HG03571 (cell line): ENCODE data around the gene ANKRD6.

Source experiments
- ATAC-seq: cut with Tn5 transposase; IDR thresholded peaks from one replicate; pipeline ENCODE4 v1.9.1; 2021; ENCODE audit not compliant: unreplicated experiment

Gene ANKRD6

DNA sequence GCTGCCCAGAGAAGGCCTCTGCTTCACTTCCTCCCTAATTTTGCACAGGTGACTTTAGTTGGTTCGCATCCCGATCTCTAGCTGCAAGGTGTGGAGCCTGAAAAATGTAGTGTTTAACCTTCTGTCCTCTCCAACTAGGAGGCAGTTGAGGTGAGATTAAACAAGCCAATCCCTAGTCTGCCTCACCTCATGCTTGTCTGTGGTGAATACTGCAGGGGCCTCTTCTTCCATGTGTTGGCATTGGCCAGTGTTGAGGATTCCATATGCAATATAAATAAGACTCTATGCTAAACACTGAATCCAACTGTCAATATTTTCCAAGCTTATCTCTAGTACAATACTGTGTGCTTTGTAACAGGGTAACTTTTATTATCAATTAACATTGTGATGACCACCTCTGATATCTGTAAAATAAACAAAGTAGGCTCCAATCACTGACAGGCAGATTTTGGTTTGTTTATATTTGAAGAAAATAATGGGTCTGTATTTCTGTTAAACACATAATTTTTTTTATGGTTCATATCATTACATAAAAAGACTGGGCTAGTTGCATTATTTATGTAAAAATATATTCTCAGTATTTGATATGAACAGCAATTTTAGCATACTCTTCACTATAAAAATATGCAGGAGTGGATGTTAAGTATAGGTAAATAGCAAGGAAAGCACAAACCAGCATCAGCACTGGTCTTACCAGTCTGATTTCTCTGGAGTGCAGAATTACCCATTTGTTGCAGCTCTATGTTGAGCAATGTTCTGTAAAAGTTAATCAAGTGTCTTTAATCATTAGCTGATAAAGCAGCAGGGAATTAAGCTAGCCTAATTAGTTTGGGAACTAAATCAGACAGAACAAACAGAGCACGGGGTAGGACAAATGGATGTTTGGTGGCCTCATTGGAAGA lies 74.0 kb downstream of the ANKRD6 start:
- no peak for ATAC-seq

DNA sequence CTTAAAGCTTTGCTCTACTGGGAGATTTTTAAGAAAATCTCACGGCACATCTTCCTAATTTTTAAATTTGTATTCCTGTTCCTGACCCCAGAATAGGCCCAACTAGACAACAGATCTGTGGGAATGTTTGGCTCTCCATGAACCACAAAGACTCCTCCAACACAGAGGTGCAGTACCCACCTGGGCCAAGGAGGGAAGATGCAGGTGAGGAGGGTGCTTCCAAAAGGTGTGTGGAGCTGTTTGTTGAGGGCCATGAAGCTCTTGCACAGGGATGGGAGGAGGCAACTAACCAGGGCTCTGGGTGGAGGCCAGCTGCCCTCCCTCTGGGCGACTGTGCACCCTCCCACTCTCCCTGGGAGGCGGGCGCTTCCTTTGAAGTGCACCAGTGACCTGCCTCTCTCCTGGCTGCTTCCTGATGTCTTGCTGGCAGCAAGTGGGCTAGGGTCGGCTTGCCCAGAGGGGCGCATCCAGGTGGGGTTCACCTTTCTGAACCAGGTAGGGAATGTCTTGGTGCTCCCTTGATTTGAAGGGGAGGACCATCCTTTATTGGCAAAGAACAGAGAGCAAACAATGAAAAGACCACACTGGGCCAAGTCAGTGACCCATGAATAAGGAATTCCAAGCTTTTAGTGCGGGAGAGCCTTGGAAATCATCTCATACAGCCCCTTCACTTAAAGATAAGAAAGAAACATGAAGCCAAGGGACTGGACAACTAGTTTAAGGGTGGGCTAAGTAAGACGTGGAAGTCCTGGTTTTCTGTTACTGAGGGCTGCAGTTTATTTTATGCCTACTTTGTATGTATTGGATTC lies 76.0 kb downstream of the ANKRD6 start:
- ATAC-seq, result no peak

DNA sequence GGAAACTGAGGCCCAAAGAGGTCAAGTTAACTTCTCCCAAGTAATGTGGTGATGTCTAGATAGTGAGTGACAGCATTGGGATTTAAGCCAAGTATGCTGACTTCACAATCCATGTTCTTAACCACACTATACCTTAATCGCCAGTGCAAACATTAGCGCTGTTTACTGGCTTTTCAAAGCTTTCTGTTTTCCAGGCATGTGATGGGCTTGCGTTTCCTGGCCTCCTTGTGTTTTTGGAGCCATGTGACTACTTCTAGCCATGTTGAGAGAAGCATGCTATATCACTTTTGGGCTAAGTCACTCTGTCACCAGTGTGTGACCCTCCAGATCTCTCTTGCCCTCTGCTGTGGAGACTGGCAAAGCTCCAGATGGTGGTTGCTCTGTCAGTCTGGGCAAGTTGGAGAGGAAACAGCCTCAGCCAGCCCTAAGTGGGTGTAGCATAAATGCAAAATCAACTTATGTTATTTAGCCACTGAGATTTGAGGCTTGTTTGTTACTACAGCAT lies 76.9 kb downstream of the ANKRD6 start:
- no peak for ATAC-seq

DNA sequence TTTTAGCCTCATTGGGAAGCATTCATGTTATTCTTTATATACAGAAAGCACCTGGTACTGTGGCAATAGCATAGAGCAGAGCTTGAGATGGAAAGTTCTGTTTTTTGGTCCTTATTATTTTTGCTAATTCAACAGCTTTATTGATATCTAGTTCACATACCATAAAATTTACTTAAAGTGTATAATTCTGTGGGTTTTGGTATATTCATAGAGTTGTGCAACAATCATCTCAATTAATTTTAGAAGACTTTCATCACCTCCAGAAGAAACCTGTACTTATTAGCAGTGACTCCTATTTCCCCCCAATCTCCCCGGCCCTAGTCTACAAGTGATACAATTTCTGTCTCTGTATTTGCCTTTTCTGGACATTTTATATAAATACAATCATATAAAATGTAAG lies 77.4 kb downstream of the ANKRD6 start:
- ATAC-seq, result no peak

DNA sequence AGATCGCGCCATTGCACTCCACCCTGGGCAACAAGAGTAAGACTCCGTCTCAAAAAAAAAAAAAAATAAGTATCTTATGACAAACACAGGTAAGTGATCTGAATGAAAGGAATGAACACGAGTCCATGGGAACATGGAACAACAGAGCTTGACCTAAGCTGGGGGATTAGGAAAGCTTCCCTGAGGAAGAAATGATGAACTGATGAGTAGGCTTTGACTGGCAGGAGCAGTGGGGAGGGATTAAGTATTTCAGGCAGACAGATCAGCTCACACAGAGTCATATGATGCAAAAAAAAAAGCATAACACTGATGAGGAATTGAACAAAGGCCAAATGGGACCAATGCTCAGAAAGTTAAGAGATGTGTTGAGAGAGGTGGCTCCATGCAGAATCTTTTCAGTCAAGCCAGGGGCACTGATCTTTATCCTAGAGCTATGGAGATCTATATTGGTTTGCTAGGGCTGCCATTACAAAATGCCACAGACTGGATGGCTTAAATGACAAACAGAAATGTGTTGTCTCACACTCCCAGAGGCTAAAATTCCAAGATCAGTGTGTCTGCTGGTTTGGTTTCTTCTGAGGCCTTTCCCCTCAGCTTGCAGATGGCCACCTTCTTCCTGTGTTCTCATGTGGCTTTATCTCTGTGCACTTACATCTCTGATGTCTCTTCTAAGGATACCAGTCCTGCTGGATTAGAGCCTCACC lies 85.6 kb downstream of the ANKRD6 start:
- ATAC-seq, result no peak

DNA sequence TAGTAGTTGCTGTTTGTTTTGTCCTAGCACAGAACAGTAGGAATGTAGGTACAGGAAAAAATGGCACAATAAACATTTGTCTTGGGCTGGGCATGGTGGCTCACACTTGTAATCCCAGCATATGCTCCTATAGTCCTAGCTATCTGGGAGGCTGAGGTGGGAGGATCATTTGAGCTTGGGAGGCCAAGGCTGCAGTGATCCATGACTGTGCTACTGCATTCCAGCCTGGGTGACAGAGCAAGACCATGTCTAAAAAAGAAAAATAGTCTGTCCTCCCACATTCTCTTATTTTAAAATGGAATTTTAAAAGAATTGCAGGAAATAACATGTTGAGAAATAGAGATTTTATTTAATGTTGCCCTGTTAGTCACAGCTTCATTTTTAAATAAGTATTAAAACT lies 87.8 kb downstream of the ANKRD6 start:
- no peak for ATAC-seq

DNA sequence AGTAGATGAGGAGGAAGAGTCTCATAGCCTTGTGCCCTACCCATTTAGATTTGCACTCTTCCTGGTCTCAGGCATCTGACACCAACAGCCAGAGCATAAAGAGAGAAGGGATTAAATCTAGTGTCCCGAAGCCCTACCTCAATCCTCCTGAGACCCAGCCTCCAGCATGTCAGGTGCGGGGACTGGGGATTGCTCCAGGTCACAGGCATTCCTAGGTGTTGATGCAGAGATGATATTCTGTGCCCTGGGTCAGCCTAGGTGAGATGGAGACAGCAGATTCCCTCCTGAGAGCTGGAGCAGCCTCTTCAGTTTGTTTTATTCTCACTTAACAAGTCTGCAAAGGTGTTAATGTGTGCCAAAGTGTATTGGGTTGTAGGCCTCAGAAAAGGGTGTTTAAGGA lies 89.8 kb downstream of the ANKRD6 start:
- ATAC-seq, result no peak

DNA sequence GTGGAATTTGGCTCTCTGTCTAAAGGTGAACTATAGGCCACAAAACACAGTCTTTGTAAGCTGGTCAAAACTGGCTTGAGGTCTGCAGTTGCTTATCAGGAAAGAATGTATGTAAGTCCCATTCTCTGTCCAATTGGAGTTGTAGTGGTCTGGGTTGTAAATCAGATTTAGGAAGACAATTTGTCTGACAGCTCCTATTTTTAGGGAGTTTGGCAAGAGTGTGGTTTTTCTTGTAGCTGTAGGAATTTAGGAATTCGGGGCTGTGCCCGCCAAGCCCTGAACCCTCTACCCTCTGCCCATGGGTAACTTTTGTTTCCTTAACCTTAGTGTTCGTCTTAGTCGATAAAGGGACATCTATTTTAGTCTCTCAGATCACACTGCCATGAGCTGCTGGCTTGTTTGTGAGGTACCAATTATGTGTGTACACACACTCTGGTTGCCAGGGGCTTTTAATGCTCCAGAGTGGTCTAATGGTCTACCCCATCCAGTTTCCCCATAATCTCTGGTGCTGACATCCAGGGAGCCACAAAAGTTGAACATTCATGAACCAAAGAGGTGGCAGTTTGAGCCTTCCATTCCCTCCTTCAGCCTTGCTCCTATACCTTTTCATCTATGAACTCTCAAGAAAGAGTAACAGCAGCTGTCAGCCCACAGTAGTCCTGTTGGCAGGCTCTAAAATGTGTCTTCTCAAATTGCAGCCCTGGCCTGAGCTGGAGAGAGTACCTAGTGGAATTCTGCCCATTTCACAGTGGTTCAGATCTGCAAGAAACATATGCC lies 93.0 kb downstream of the ANKRD6 start:
- no peak for ATAC-seq

DNA sequence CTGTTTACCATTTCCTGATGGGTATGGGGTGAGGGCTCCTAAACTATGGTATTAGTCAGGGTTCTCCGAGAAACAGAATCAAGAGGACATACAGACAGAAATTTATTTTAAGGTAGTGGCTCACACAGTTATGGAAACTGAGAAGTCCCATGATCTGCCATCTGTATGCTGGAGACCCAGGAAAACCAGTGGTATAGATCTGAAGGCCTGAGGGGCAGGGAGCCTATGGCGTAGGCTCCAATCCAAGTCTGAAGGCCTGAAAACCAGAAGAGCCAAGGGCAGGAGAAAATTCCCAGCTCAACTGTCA lies 93.6 kb downstream of the ANKRD6 start:
- no peak for ATAC-seq

DNA sequence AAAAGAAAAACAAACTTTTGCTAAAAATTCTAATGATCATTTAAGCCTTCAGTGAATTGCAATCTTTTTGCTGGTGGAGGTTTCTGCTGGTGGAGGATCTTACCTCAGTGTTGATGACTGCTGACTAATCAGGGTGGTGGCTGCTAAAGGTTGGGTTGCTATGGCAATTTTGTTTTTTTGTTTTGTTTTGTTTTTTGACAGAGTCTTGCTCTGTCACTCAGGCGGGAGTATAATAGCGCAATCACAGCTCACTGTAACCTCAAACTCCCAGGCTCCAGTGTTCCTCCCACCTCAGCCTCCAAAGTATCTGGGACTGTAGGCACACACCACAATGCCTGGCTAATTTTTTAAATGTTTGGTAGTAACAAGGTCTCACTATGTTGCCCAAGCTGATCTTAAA lies 94.7 kb downstream of the ANKRD6 start:
- no peak for ATAC-seq

DNA sequence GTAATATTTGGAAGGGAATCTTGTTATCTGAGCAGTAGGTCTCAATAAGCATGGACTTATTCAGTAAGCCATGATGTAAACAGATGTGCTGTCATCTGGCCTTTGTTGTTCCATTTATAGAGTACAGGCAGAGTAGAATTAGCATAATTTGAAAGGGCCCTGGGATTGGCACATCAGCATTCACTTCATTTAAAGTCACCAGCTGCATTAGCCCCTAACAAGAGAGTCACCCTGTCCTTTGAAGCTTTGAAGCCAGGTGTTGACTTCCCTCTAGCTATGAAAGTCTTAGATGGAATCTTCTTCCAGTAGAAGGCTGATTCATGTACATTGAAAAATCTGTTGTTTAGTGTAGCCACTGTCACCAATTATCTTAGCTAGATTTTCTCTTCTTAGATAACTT lies 95.9 kb downstream of the ANKRD6 start:
- ATAC-seq, result no peak

DNA sequence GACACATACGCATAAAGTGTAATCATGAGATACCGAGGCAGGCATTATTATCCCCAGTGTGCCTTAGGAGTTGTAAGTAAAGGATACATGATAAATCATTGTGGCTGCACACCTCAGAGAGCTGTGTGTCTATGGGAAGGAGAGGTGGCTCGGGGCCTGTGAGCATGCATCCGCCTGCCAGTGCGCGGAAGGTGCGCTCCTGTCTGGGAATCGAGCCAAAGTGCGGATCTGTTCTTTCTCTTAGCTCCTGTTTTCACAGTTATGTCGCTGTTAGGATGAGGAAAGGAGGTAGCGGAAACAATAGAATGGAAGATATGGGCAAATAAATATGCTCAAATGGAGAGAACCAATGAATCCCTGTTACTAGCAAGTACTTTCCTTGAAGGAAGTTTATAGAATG lies 98.0 kb downstream of the ANKRD6 start:
- ATAC-seq, result no peak

DNA sequence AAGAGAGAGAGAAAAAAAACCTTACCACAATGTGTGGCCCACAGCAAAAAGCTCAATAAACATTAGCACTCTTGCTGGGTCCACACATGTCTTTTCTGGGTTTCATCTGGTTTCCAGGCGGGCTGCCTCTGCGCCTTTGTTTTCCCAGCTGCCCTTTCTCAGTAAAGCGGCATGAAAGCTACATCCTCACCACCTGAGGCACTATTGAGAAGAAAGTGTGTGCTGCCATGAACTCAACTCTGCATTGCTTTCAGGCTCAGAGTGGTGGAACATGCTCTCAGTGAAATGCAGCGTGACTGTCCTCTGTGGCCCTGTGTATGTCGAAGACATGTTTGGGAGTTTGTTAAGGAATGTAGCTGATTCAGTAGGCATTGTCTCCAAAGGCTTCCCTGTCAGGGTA lies 103.3 kb downstream of the ANKRD6 start:
- no peak for ATAC-seq

DNA sequence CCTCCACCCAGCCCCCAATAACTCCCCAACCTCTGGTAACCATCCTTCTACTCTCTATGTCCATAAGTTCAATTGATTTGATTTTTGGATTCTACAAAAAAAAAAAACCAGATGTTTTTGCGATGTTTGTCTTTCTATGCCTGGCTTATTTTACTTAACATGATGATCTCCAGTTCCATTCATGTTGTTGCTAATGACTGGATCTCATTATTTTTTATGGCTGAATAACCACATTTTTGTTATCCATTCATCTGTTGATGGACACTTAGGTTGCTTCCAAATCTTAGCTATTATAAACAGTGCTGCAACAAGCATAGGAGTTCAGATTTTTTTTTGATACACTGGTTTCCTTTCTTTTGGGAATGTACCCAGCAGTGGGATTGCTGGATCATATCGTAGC lies 106.8 kb downstream of the ANKRD6 start:
- ATAC-seq, result no peak

DNA sequence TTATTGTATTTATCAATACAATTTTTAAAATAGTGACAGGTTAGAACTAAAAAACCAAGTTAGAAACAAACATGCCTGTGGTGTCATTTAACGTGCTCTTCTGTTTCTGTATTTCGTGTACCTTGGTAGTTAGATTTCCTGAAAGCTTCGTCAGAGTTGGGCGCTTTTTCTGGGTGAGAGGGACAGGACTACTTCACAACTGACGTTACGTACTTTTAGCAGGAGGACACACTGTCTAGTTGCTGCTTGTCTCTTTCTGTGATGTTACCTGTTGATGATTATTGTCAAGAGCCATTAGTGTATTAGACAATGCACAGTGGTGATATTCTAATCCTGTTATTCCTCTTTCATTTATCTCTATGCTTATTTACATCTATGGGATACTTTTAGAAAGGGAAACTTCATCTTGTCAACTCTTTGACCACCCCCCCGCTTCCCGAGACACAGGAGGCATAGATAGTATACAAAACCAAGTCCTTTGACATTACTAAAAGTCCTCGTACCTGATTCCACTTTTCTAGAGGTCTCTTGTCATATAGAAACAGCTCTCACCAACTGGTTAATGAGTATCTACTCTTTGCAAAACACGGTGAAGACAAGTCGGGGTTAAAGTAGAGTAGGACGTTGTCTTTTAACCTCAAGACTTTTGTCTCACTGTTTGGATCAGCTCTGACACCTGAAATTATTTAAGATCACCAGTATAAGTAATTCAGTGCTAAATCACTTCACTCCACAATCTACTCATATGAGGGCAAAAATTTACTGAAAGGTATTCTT lies 109.3 kb downstream of the ANKRD6 start:
- ATAC-seq, result no peak

DNA sequence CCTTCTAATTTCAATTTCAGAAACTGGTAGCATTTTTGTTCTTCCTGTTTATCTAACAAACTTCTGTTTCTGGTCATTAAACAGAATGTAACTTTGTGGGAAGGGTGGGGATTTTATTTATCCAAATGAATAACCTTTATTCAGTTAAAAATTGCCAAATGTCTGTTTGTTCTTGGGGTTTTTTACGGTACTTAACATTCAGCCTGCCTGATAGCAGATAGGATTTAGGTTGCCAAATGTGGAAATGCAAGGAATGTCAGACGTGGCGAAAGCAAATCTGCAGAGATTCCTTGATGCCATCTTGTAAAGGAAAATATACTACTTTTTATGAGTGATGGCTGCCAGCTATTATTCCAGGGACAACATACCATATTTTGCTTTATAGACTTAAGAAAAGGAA lies 109.9 kb downstream of the ANKRD6 start:
- no peak for ATAC-seq

DNA sequence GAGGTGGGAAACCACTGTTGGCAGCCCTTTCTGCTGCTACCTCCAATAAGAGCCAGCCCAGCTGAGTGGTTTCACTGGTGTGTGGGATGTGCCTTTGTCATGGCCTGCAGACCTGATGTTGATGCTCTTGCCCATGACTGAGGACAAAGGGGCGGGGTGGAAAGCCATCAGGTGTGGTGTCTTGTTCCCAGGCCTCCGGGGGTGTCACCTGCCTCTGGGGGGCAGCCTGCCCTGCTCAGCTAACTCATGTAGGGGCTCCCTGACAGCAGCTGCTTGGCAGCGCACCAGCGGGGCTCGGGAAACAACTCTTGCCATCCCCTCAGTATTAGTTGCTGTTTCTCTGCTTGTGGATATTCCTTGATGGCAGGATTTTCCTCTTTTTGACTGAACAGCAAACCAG lies 114.3 kb downstream of the ANKRD6 start:
- ATAC-seq, result no peak

DNA sequence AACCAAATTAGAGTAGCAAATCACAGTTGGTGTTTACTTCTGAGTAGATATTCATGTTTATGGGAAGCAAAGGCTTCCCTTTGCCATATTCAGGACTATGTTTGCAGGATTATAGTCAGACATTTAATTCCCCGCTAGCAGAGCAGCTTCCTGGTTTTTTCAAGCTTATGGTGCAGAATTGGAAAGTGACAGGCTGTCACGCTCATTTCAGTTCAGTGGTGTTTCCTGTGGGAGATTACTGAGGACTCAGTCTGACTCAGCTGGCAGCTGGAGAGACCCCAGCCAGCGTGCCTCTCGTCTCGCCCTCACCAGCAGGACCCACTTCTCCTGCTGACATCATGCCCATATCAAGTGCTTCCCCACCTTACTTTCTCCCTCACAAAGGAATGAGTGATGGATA lies 120.5 kb downstream of the ANKRD6 start:
- no peak for ATAC-seq

DNA sequence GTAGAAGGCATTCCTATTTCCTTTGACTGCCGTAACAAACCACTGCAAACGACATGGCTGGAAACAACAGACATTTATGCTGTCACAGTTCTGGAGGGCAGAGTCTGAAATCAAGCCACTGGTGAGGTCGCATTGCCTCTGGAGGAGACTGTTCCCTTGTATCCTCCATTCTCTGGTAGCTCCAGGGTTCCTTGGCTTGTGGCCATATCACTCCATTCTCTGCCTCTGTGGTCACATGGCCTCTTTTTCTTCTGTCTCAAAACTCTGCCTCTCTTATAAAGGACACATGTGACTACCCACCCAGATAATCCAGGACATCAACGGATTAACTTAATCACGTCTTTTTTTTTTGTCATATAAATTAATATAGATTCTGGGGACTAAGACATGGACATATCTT lies 121.2 kb downstream of the ANKRD6 start:
- no peak for ATAC-seq

DNA sequence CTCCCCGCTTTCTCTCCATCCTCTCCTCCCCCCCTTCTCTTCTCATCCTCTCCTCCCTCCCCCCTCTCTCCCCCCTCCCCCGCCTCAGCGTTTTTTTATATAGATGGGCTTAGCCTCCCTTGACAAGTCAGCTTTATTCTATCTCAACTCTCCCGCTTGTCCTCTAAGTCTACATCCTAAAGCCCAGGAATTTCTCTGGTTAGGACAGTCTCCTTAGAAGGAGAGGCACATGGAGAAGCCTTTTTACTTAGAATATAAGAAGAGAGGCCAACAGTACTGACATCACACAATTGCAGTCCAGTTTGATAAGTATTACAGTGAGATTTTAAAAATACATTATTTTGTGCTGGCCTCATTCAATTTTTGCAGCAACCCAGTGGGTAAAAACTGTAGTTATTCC lies 122.1 kb downstream of the ANKRD6 start:
- no peak for ATAC-seq
